Daoy (cell line): Measurements from ENCODE around the gene ERF. TPM values are rescaled to one million over a fixed set of nuclear protein-coding genes. Genes with fewer than 3 reads are reported as not detected.

ENCODE experiments used
- DNase-seq: peaks from one replicate; pipeline ENCODE4 v3.0.0-alpha.2; 2015; ENCODE audit warnings: low read depth
- total RNA-seq: library from RNA; depleted of rRNA; stranded (reverse); fragments of >200 nt; shearing (Covaris generic); gene quantifications from 2 replicates; pipeline ENCODE4 v1.2.3, GENCODE V29; 2014

ERF gene
- total RNA-seq, 1 experiment from 2014 or later = 30.8 TPM

- DNase-seq = no peak
These were observed 12.8 kb downstream of the ERF start for GRCh38 chr19:42242069-42242511.

- DNase-seq = no peak
These were observed 13.6 kb downstream of the ERF start for GRCh38 chr19:42241279-42241678.

- DNase-seq = no peak
These were observed 15.2 kb downstream of the ERF start for GRCh38 chr19:42239544-42240220.

GRCh38 chr19:42235181-42235580 is 19.7 kb downstream of the ERF start:
- DNase-seq = no peak

GRCh38 chr19:42234364-42234763 is 20.6 kb downstream of the ERF start:
- no peak for DNase-seq

- DNase-seq = no peak
These were observed 21.1 kb downstream of the ERF start for GRCh38 chr19:42233678-42234292.

GRCh38 chr19:42233106-42233505 is 21.8 kb downstream of the ERF start:
- no peak for DNase-seq

GRCh38 chr19:42232435-42232834 is 22.5 kb downstream of the ERF start:
- DNase-seq = no peak

- DNase-seq = no peak
These were observed 24.4 kb downstream of the ERF start for GRCh38 chr19:42230571-42230970.

GRCh38 chr19:42229855-42230351 is 25.0 kb downstream of the ERF start:
- DNase-seq = no peak

- DNase-seq = no peak
These were observed 25.6 kb downstream of the ERF start for GRCh38 chr19:42229301-42229854.

- no peak for DNase-seq
These were observed 26.3 kb downstream of the ERF start for GRCh38 chr19:42228641-42229040.

- DNase-seq = no peak
These were observed 28.0 kb downstream of the ERF start for GRCh38 chr19:42226886-42227285.

GRCh38 chr19:42225718-42226292 is 29.1 kb downstream of the ERF start:
- DNase-seq = no peak

- no peak for DNase-seq
These were observed 29.8 kb downstream of the ERF start for GRCh38 chr19:42224940-42225717.

- no peak for DNase-seq
These were observed 34.2 kb downstream of the ERF start for GRCh38 chr19:42220751-42221097.

- peak; percentile 99 for DNase-seq
These were observed 34.8 kb downstream of the ERF start, which contains the start of gene ZNF526 for GRCh38 chr19:42219812-42220750. TSS of gene ZNF526 (plus strand) at chr19:42220312. CDS start at chr19:42224404, 4,092 bp downstream.

GRCh38 chr19:42217520-42218437 is 37.1 kb downstream of the ERF start, which contains the start of gene DEDD2:
TSS of gene DEDD2 (minus strand) at chr19:42217677. CDS start at chr19:42217007, 670 bp downstream.
- DNase-seq = peak; percentile 99
